ENCODE results near the gene MPHOSPH6. TPM values are rescaled to one million over a fixed set of nuclear protein-coding genes. Genes with fewer than 3 reads are reported as not detected.
A peak's percentile ranks its signal among the peaks of the same experiment; 100 is the strongest.

MPHOSPH6 gene
- total RNA-seq, 1 donor: 23.9 TPM

GRCh38 chr16:82157836-82158235 lies 12.2 kb downstream of the MPHOSPH6 start:
- Histone ChIP-seq H2AFZ (ENCODE audit: low read length) (no peak overlapping the region), H3K27me3 (ENCODE audit: insufficient read depth, low read length) (no peaks in the 10 kb centered on the region), H3K36me3 (ENCODE audit: insufficient read depth, low read length) (peaks cover 27% of the 10 kb centered on the region), H3K4me1 (ENCODE audit: insufficient read depth, low read length) (peaks cover 7% of the 10 kb centered on the region), H4K20me1 (ENCODE audit: insufficient read depth, low read length) (peaks cover 11% of the 10 kb centered on the region), H3K79me2 (ENCODE audit: insufficient read depth, low read length) (peaks cover 29% of the 10 kb centered on the region), H3K27ac (ENCODE audit: low read depth, low read length) (peak overlapping the region; percentile 22), H3K9me3 (ENCODE audit: low read depth, low read length) (no peaks in the 10 kb centered on the region), H3K4me3 (ENCODE audit: insufficient read depth, low read length) (no peak overlapping the region), H3K4me2 (ENCODE audit: insufficient read depth, low read length) (no peak overlapping the region)
- DNase-seq (ENCODE audit: insufficient read length, low spot score, missing footprints): no peak
- no peak for TF ChIP-seq CTCF (IDR thresholded peaks at IDR 0.05; ENCODE audit: extremely low read depth, low read depth, low read length)

- H3K79me2 ChIP-seq (ENCODE audit: insufficient read depth, low read length): peaks cover 31% of the 10 kb centered on the region
- no peak for TF ChIP-seq CTCF (IDR thresholded peaks at IDR 0.05; ENCODE audit: extremely low read depth, low read depth, low read length)
Measured at GRCh38 chr16:82157534-82157812, 12.6 kb downstream of the MPHOSPH6 start.

GRCh38 chr16:82156761-82157533 lies 13.1 kb downstream of the MPHOSPH6 start:
- DNase-seq (ENCODE audit: insufficient read length, low spot score, missing footprints): no peak
- TF ChIP-seq CTCF (IDR thresholded peaks at IDR 0.05; ENCODE audit: extremely low read depth, low read depth, low read length): no peak
- Histone ChIP-seq H3K27me3 (ENCODE audit: insufficient read depth, low read length) (no peaks in the 10 kb centered on the region), H3K79me2 (ENCODE audit: insufficient read depth, low read length) (peaks cover 33% of the 10 kb centered on the region), H3K36me3 (ENCODE audit: insufficient read depth, low read length) (peaks cover 22% of the 10 kb centered on the region), H2AFZ (ENCODE audit: low read length) (no peak overlapping the region), H3K4me2 (ENCODE audit: insufficient read depth, low read length) (no peak overlapping the region), H3K4me3 (ENCODE audit: insufficient read depth, low read length) (no peak overlapping the region), H3K4me1 (ENCODE audit: insufficient read depth, low read length) (peaks cover 11% of the 10 kb centered on the region), H3K9me3 (ENCODE audit: low read depth, low read length) (no peaks in the 10 kb centered on the region), H4K20me1 (ENCODE audit: insufficient read depth, low read length) (peaks cover 16% of the 10 kb centered on the region), H3K27ac (ENCODE audit: low read depth, low read length) (peak overlapping the region; percentile 22)

More at GRCh38 chr16:82157534-82157812, 12.6 kb downstream of the MPHOSPH6 start:
- no peak for DNase-seq (ENCODE audit: insufficient read length, low spot score, missing footprints)
- Histone ChIP-seq H2AFZ (ENCODE audit: low read length) (no peak overlapping the region), H3K4me2 (ENCODE audit: insufficient read depth, low read length) (no peak overlapping the region), H3K27me3 (ENCODE audit: insufficient read depth, low read length) (no peaks in the 10 kb centered on the region), H4K20me1 (ENCODE audit: insufficient read depth, low read length) (peaks cover 15% of the 10 kb centered on the region), H3K4me1 (ENCODE audit: insufficient read depth, low read length) (peaks cover 10% of the 10 kb centered on the region), H3K4me3 (ENCODE audit: insufficient read depth, low read length) (no peak overlapping the region), H3K36me3 (ENCODE audit: insufficient read depth, low read length) (peaks cover 27% of the 10 kb centered on the region), H3K27ac (ENCODE audit: low read depth, low read length) (peak overlapping the region; percentile 22), H3K9me3 (ENCODE audit: low read depth, low read length) (no peaks in the 10 kb centered on the region)

GRCh38 chr16:82152641-82153112 lies 17.3 kb downstream of the MPHOSPH6 start:
- TF ChIP-seq CTCF (IDR thresholded peaks at IDR 0.05; ENCODE audit: extremely low read depth, low read depth, low read length): no peak
- Histone ChIP-seq H3K79me2 (ENCODE audit: insufficient read depth, low read length) (peaks cover 28% of the 10 kb centered on the region), H2AFZ (ENCODE audit: low read length) (no peak overlapping the region), H3K27me3 (ENCODE audit: insufficient read depth, low read length) (no peaks in the 10 kb centered on the region), H3K4me2 (ENCODE audit: insufficient read depth, low read length) (no peak overlapping the region), H4K20me1 (ENCODE audit: insufficient read depth, low read length) (peaks cover 13% of the 10 kb centered on the region), H3K9me3 (ENCODE audit: low read depth, low read length) (no peaks in the 10 kb centered on the region), H3K27ac (ENCODE audit: low read depth, low read length) (no peak overlapping the region), H3K36me3 (ENCODE audit: insufficient read depth, low read length) (peaks cover 10% of the 10 kb centered on the region), H3K4me1 (ENCODE audit: insufficient read depth, low read length) (peaks cover 7% of the 10 kb centered on the region), H3K4me3 (ENCODE audit: insufficient read depth, low read length) (no peak overlapping the region)
- no peak for DNase-seq (ENCODE audit: insufficient read length, low spot score, missing footprints)

Measured in osteoblast (primary cell).